ENCODE measurements around the gene B4GALT6. TPM values are rescaled to one million over a fixed set of nuclear protein-coding genes. Genes with fewer than 3 reads are reported as not detected.

The B4GALT6 gene
- total RNA-seq, 1 experiment from 2014 or later: 22.0 TPM

GRCh38 chr18:31651369-31651768, 33.0 kb downstream of the B4GALT6 start:
- Mint-ChIP-seq H3K36me3 (ENCODE audit: insufficient read depth, unreplicated experiment) (no peaks in the 10 kb centered on the region), H3K4me1 (ENCODE audit: low read depth, unreplicated experiment) (no peaks in the 10 kb centered on the region), H3K27ac (ENCODE audit: unreplicated experiment) (no peak overlapping the region), H3K9me3 (ENCODE audit: low read depth, unreplicated experiment) (no peaks in the 10 kb centered on the region), H3K27me3 (ENCODE audit: unreplicated experiment) (no peaks in the 10 kb centered on the region), H3K4me3 (ENCODE audit: low read depth, unreplicated experiment) (no peak overlapping the region)
- no peak for DNase-seq
- TF ChIP-seq, protein P1, sequence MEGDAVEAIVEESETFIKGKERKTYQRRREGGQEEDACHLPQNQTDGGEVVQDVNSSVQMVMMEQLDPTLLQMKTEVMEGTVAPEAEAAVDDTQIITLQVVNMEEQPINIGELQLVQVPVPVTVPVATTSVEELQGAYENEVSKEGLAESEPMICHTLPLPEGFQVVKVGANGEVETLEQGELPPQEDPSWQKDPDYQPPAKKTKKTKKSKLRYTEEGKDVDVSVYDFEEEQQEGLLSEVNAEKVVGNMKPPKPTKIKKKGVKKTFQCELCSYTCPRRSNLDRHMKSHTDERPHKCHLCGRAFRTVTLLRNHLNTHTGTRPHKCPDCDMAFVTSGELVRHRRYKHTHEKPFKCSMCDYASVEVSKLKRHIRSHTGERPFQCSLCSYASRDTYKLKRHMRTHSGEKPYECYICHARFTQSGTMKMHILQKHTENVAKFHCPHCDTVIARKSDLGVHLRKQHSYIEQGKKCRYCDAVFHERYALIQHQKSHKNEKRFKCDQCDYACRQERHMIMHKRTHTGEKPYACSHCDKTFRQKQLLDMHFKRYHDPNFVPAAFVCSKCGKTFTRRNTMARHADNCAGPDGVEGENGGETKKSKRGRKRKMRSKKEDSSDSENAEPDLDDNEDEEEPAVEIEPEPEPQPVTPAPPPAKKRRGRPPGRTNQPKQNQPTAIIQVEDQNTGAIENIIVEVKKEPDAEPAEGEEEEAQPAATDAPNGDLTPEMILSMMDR (IDR thresholded peaks at IDR 0.05; ENCODE audit: unreplicated experiment): no peak
- CTCF ChIA-PET: no interaction called here
- intact Hi-C loops (cut with micrococcal nuclease; ENCODE audit: unreplicated experiment): no loop called here
- BruUV-seq (replicated peaks): no TSS peak

- TF ChIP-seq, protein P1 (IDR thresholded peaks at IDR 0.05; ENCODE audit: unreplicated experiment): no peak
- CTCF ChIA-PET: interaction anchor here (0.6 kb wide), 1 partner anchor 381 kb away, joined by 6 read pairs; no protein-coding TSS in a partner anchor
- no peak for DNase-seq
- Mint-ChIP-seq H3K4me3 (ENCODE audit: low read depth, unreplicated experiment) (no peak overlapping the region), H3K4me1 (ENCODE audit: low read depth, unreplicated experiment) (no peaks in the 10 kb centered on the region), H3K27ac (ENCODE audit: unreplicated experiment) (no peak overlapping the region), H3K36me3 (ENCODE audit: insufficient read depth, unreplicated experiment) (no peaks in the 10 kb centered on the region), H3K27me3 (ENCODE audit: unreplicated experiment) (no peaks in the 10 kb centered on the region), H3K9me3 (ENCODE audit: low read depth, unreplicated experiment) (no peaks in the 10 kb centered on the region)
- intact Hi-C loops (cut with micrococcal nuclease; ENCODE audit: unreplicated experiment): no loop called here
- no TSS peak for BruUV-seq (replicated peaks)
Observed at GRCh38 chr18:31649978-31650719, 34.2 kb downstream of the B4GALT6 start.

- Mint-ChIP-seq H3K4me1 (ENCODE audit: low read depth, unreplicated experiment) (no peaks in the 10 kb centered on the region), H3K27me3 (ENCODE audit: unreplicated experiment) (no peaks in the 10 kb centered on the region), H3K9me3 (ENCODE audit: low read depth, unreplicated experiment) (no peaks in the 10 kb centered on the region), H3K36me3 (ENCODE audit: insufficient read depth, unreplicated experiment) (no peaks in the 10 kb centered on the region), H3K4me3 (ENCODE audit: low read depth, unreplicated experiment) (no peak overlapping the region), H3K27ac (ENCODE audit: unreplicated experiment) (no peak overlapping the region)
- no peak for DNase-seq
- intact Hi-C loops (cut with micrococcal nuclease; ENCODE audit: unreplicated experiment): no loop called here
- CTCF ChIA-PET: interaction anchor here (0.9 kb wide), 1 partner anchor 9 kb away, joined by 3 read pairs; no protein-coding TSS in a partner anchor
- no TSS peak for BruUV-seq (replicated peaks)
- TF ChIP-seq, protein P1 (IDR thresholded peaks at IDR 0.05; ENCODE audit: unreplicated experiment): no peak
Observed at GRCh38 chr18:31649449-31649848, 34.9 kb downstream of the B4GALT6 start.

DNA sequence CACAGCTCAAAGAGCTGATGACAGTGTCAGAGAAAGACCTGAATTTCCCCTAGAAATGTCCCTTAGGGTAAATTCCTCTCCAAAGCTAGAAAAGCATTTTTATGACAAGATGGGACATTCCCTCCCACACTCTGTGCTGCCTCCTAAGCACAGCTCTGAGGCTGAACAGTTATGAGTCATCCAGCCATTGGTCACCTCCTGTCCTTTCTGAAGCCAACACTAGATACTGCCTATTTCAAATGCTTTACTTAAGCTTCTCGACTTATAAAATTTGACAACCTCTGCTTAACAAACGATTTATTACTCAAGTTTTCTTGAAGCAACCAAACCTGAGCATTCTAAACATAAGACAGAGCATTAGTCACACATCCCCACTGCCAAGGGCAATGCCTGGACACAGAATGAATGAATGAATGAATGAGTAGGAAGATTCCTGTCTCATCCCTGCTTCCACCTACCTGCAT, 35.4 kb downstream of the B4GALT6 start:
- H3K27ac Mint-ChIP-seq (ENCODE audit: unreplicated experiment): no peak overlapping the region
- H3K9me3 Mint-ChIP-seq (ENCODE audit: low read depth, unreplicated experiment): no peaks in the 10 kb centered on the region
- TF ChIP-seq, protein P1 (IDR thresholded peaks at IDR 0.05; ENCODE audit: unreplicated experiment): no peak
- DNase-seq: peak; percentile 28
- H3K4me1 Mint-ChIP-seq (ENCODE audit: low read depth, unreplicated experiment): no peaks in the 10 kb centered on the region
- BruUV-seq (replicated peaks): no TSS peak
- intact Hi-C loops (cut with micrococcal nuclease; ENCODE audit: unreplicated experiment): no loop called here
- H3K27me3 Mint-ChIP-seq (ENCODE audit: unreplicated experiment): no peaks in the 10 kb centered on the region
- CTCF ChIA-PET: interaction anchor here (0.5 to 0.9 kb wide), 2 partner anchors 9 to 51 kb away, joined by 3 read pairs; no protein-coding TSS in a partner anchor
- H3K4me3 Mint-ChIP-seq (ENCODE audit: low read depth, unreplicated experiment): no peak overlapping the region
- no peaks in the 10 kb centered on the region for H3K36me3 Mint-ChIP-seq (ENCODE audit: insufficient read depth, unreplicated experiment)
